ENCODE data around the gene SLC48A1.

- TF ChIP-seq TAF1 (conservative IDR thresholded peaks at IDR 0.05), result no peak
- no peak for TF ChIP-seq HNF4G (IDR thresholded peaks at IDR 0.05)
- no peak for TF ChIP-seq CTCF (IDR thresholded peaks at IDR 0.05; ENCODE audit: low read depth, low read length, missing input control)
- TF ChIP-seq MAX (IDR thresholded peaks at IDR 0.05), result no peak
- no peak for TF ChIP-seq JUND (IDR thresholded peaks at IDR 0.05)
- TF ChIP-seq, protein P1, sequence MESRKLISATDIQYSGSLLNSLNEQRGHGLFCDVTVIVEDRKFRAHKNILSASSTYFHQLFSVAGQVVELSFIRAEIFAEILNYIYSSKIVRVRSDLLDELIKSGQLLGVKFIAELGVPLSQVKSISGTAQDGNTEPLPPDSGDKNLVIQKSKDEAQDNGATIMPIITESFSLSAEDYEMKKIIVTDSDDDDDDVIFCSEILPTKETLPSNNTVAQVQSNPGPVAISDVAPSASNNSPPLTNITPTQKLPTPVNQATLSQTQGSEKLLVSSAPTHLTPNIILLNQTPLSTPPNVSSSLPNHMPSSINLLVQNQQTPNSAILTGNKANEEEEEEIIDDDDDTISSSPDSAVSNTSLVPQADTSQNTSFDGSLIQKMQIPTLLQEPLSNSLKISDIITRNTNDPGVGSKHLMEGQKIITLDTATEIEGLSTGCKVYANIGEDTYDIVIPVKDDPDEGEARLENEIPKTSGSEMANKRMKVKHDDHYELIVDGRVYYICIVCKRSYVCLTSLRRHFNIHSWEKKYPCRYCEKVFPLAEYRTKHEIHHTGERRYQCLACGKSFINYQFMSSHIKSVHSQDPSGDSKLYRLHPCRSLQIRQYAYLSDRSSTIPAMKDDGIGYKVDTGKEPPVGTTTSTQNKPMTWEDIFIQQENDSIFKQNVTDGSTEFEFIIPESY (IDR thresholded peaks at IDR 0.05), result no peak
- TF ChIP-seq REST (IDR thresholded peaks at IDR 0.05), result no peak
These were observed 24.6 kb upstream of the SLC48A1 start for GRCh38 chr12:47748507-47748828.

Measured in liver (tissue), 3 donors.